Pancreas (tissue), 10 donors: ENCODE results near the gene ACSBG1. TPM values are rescaled to one million over a fixed set of nuclear protein-coding genes. Genes with fewer than 3 reads are reported as not detected.
"Not testable (repeated sequence)": the region's sequence is repeated elsewhere in the genome, so short reads cannot be mapped to it uniquely, and the experiment has no call there.

Experiments
- ATAC-seq, 4 donors: fragments of 200-7000 bp; cut with Tn5 transposase; one replicate each; pipeline versions ENCODE4 v1.8.0 to v1.9.1; 2020; ENCODE audit warnings: mild to moderate bottlenecking in 4 of 4, moderate library complexity in 4 of 4
- DNase-seq, 6 donors: peaks; one replicate each; pipeline ENCODE4 v3.0.0-alpha.2; 2020
- FAIRE-seq: peaks from 2 replicates; lab custom pipeline; 2012; peaks lifted over from hg19 to GRCh38; lab: Jason Lieb, UNC
- H3K27ac ChIP-seq, 4 donors: fragments of 200-600 bp; sonication (generic); 1 replicate in 3 of 4; 2 replicates in 1 of 4; pipeline versions ENCODE4 v1.5.0 to v1.8.0; 2020
- H3K27me3 ChIP-seq, 4 donors: fragments of 200-600 bp; one replicate each; pipeline ENCODE4 v1.8.0; 2021
- H3K36me3 ChIP-seq, 3 donors: fragments of 200-600 bp; sonication (generic) in 1 of 3; one replicate each; pipeline versions ENCODE4 v1.5.0 to v1.8.0; 2020 to 2021
- H3K4me1 ChIP-seq, 3 donors: fragments of 200-600 bp; one replicate each; pipeline ENCODE4 v1.8.0; 2021
- H3K4me3 ChIP-seq, 4 donors: fragments of 200-600 bp; sonication (generic) in 2 of 4; one replicate each; pipeline versions ENCODE4 v1.5.0 to v1.8.0; 2020 to 2021
- H3K9me3 ChIP-seq, 4 donors: fragments of 200-600 bp; one replicate each; pipeline ENCODE4 v1.8.0; 2021
- CTCF ChIP-seq, 4 donors: fragments of 200-600 bp; sonication (generic) in 3 of 4; IDR thresholded peaks; one replicate each; pipeline versions ENCODE4 v1.5.0 to v1.8.0; 2021; ENCODE audit warnings: antibody characterized with exemption in 4 of 4
- WGBS, 2 donors: extraction: QIAGEN DNeasy Blood & Tissue Kit; methylation state at CpG; one replicate each; pipeline ENCODE4 v1.1.7; 2013; 5-methylcytosine and 5-hydroxymethylcytosine counted together
- intact Hi-C, 3 donors: fragments of 100-400 bp; cut with DNase I; formaldehyde crosslinking; loops; one replicate each; pipeline versions ENCODE4 v1.11.1 to v1.14.2; 2022
- polyA plus RNA-seq, 2 donors: library from polyadenylated mRNA; stranded (reverse); fragments of 200-250 nt; gene quantifications; one replicate each; pipeline ENCODE4 v1.2.3, GENCODE V29; 2013
- total RNA-seq, 6 donors: library from RNA; stranded (reverse); fragmentation: NEBNext Ultra II Directional in 4 of 6; extraction: Animal tissue kit (Norgen Biotek cat#: 25700) in 4 of 6; gene quantifications; one replicate each; pipeline versions ENCODE4 v1.2.1 to v1.2.4, GENCODE V29; 2021 to 2023
- donor health status: healthy with polysubstance abuse.
- donor health status: DM: no; HTN: no; CAD: no; lungs with moderate emphysema.
- donor health status: DM: no; HTN: no; CAD: no.
- donor health status: control.
- donor health status: control.
- donor health status: Bipolar disorder and iron deficiency.
- donor health status: DM: yes; HTN: yes; CAD: no.
- donor health status: DM: no; HTN: no; CAD: no.
- donor health status: DM: no; HTN: no; CAD: no.
- donor health status: DM: yes; HTN: yes; CAD: no.

Gene ACSBG1
- total and polyA plus RNA-seq, 8 donors: 0.04 to 0.12 (median 0.04) TPM; not detected in 5

DNA sequence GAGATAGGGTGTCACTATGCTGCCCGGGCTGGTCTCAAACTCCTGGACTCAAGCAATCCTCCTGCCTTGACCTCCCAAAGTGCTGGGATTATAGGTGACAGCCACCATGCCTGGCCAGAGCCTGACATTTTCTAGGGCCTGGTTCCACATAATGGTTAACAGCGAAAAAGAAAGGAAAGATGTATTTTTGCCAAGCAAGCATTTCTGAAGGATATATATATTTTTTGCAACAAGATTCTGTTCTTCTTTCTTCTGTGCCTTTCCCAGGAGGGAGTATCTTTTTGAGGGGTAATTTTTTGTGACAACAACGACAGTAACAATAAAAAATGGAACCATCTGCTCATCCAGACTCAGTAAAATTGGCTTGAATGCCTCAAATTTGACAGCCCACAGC lies 21.7 kb upstream of the ACSBG1 start:
- Histone ChIP-seq H3K27ac (no peak overlapping the region), H3K9me3 (no peaks in the 10 kb centered on the region), H3K4me3 (no peak overlapping the region), H3K36me3 (no peaks in the 10 kb centered on the region), H3K4me1 (no peaks in the 10 kb centered on the region), H3K27me3 (no peaks in the 10 kb centered on the region)
- FAIRE-seq (no peak), DNase-seq (no peak), ATAC-seq (no peak)
- 85 to 89% methylated on average over 3 of the region's 3 CpGs for WGBS, 2 donors
- intact Hi-C loops: no loop called here
- no peak for TF ChIP-seq CTCF (IDR thresholded peaks at IDR 0.05)

- no peak for TF ChIP-seq CTCF (IDR thresholded peaks at IDR 0.05)
- no peak for DNase-seq
- 80 to 84% methylated on average over 1 of the region's 1 CpG for WGBS, 2 donors
- H3K27ac ChIP-seq: no peak overlapping the region
- H3K36me3 ChIP-seq: no peaks in the 10 kb centered on the region
- no peak overlapping the region for H3K4me3 ChIP-seq
- intact Hi-C loops: no loop called here
- no peaks in the 10 kb centered on the region for H3K27me3 ChIP-seq
- no peaks in the 10 kb centered on the region for H3K9me3 ChIP-seq
- no peak for ATAC-seq
- no peak for FAIRE-seq
- no peaks in the 10 kb centered on the region for H3K4me1 ChIP-seq
Measured at GRCh38 chr15:78255421-78256043, 21.2 kb upstream of the ACSBG1 start.

GRCh38 chr15:78251136-78251535 lies 16.8 kb upstream of the ACSBG1 start:
- no peak for ATAC-seq
- no peak for FAIRE-seq
- no peak for TF ChIP-seq CTCF (IDR thresholded peaks at IDR 0.05)
- Histone ChIP-seq H3K9me3 (no peaks in the 10 kb centered on the region), H3K4me1 (no peaks in the 10 kb centered on the region), H3K36me3 (no peaks in the 10 kb centered on the region), H3K27me3 (no peaks in the 10 kb centered on the region), H3K27ac (no peak overlapping the region), H3K4me3 (no peak overlapping the region)
- WGBS, 2 donors: 76 to 83% methylated on average over 9 of the region's 9 CpGs
- no peak for DNase-seq
- intact Hi-C loops: no loop called here

GRCh38 chr15:78249131-78249530 lies 14.8 kb upstream of the ACSBG1 start:
- Histone ChIP-seq H3K4me3 (no peak overlapping the region), H3K36me3 (no peaks in the 10 kb centered on the region), H3K9me3 (no peaks in the 10 kb centered on the region), H3K4me1 (no peaks in the 10 kb centered on the region), H3K27ac (no peak overlapping the region), H3K27me3 (no peaks in the 10 kb centered on the region)
- intact Hi-C loops: loop anchor here in 1 of 3 donors (10.0 kb wide), 1 partner anchor 284 kb away; no protein-coding TSS in a partner anchor
- WGBS, 2 donors: 71 to 72% methylated on average over 5 of the region's 5 CpGs
- FAIRE-seq (no peak), DNase-seq (no peak), ATAC-seq (peak in 1 of 4 donors; percentile 20)
- no peak for TF ChIP-seq CTCF (IDR thresholded peaks at IDR 0.05)

GRCh38 chr15:78247911-78248310 lies 13.5 kb upstream of the ACSBG1 start:
- TF ChIP-seq CTCF (IDR thresholded peaks at IDR 0.05): no peak
- H3K27me3 ChIP-seq: no peaks in the 10 kb centered on the region
- no peaks in the 10 kb centered on the region for H3K36me3 ChIP-seq
- intact Hi-C loops: loop anchor here in 1 of 3 donors (10.0 kb wide), 1 partner anchor 283 kb away; no protein-coding TSS in a partner anchor
- no peak overlapping the region for H3K4me3 ChIP-seq
- DNase-seq: no peak
- H3K4me1 ChIP-seq: no peaks in the 10 kb centered on the region
- no peaks in the 10 kb centered on the region for H3K9me3 ChIP-seq
- no peak for FAIRE-seq
- H3K27ac ChIP-seq: no peak overlapping the region
- 33 to 48% methylated on average over 1 of the region's 1 CpG for WGBS, 2 donors
- no peak for ATAC-seq

DNA sequence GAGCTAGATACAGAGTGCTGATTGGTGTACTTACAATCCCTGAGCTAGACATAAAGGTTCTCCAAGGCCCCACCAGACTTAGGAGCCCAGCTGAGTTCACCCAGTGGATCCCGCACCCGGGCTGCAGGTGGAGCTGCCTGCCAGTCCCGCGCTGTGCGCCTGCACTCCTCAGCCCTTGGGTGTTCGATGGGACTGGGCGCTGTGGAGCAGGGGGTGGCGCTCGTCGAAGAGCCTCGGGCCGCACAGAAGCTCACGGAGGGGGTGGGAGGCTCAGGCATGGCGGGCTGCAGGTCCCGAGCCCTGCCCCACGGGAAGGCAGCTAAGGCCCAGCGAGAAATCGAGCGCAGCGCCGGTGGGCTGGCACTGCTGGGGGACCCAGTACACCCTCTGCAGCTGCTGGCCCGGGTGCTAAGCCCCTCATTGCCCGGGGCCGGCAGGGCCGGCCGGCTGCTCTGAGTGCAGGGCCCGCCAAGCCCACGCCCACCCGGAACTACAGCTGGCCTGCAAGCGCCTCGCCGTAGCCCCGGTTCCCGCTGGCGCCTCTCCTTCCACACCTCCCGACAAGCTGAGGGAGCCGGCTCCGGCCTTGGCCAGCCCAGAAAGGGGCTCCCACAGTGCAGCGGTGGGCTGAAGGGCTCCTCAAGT lies 11.7 kb upstream of the ACSBG1 start:
- FAIRE-seq, DNase-seq, H3K4me1 ChIP-seq, ATAC-seq, H3K36me3 ChIP-seq, H3K4me3 ChIP-seq, H3K9me3 ChIP-seq, H3K27me3 ChIP-seq, H3K27ac ChIP-seq: not testable (repeated sequence)
- 93 to 97% methylated on average over 32 to 39 of the region's 39 CpGs for WGBS, 2 donors
- intact Hi-C loops: loop anchor here in 1 of 3 donors (10.0 kb wide), 1 partner anchor 281 kb away; no protein-coding TSS in a partner anchor

GRCh38 chr15:78245392-78245791 lies 11.0 kb upstream of the ACSBG1 start:
- not testable (repeated sequence) for DNase-seq, H3K4me1 ChIP-seq, H3K27ac ChIP-seq, H3K9me3 ChIP-seq, H3K27me3 ChIP-seq, FAIRE-seq, H3K36me3 ChIP-seq, H3K4me3 ChIP-seq, ATAC-seq
- intact Hi-C loops: loop anchor here in 1 of 3 donors (10.0 kb wide), 1 partner anchor 281 kb away; no protein-coding TSS in a partner anchor
- WGBS, 2 donors: 79 to 81% methylated on average over 13 to 14 of the region's 14 CpGs
